HG02943 (cell line): ENCODE data around the gene ANGPTL8.

ENCODE experiments used
- ATAC-seq: cut with Tn5 transposase; IDR thresholded peaks from one replicate; pipeline ENCODE4 v1.9.1; 2021; ENCODE audit warnings: mild to moderate bottlenecking, low read depth, moderate library complexity; ENCODE audit not compliant: unreplicated experiment

ANGPTL8 gene

DNA sequence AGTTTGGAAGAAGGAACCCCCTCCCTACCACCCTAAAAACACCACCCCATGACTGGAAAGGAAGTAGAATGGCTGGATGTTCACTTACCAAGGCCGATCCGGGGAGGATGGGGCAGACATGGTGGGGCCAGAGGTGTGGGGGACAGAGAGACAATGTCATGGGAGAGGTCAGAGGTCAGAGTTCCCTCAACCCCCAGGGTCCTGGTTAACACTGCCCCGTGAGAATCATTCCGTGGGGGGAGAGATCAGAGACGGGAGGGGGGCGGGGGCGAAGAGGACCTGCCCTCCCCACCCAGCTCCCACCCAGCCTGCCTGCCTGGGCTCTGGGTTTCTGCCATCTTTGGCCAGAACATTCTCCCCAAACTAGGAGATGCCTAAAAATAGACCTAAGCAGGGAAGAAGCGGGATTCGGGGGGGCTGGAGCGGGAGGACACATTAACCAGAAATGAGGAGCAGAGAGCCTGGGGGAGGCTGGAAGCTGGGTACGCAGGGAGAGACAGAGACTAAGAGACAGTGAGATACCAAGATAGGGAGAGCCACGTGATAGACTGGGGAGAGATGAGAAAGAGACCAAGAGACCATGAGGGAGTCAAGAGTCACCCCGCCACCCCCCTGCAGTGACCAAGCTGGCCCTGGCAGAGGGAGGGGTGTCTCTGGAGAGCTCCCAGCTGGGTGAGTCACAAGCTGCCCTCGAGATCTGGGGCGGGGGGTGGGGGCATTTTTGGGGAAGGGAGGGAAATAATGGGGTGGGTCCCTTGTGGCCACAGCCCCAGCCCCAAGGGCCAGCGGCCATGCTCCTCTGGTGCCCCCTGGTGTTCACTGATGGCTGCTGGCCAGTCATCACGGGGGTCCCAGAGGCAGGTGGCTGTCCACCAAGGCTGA lies 36.0 kb upstream of the ANGPTL8 start:
- ATAC-seq, result no peak

DNA sequence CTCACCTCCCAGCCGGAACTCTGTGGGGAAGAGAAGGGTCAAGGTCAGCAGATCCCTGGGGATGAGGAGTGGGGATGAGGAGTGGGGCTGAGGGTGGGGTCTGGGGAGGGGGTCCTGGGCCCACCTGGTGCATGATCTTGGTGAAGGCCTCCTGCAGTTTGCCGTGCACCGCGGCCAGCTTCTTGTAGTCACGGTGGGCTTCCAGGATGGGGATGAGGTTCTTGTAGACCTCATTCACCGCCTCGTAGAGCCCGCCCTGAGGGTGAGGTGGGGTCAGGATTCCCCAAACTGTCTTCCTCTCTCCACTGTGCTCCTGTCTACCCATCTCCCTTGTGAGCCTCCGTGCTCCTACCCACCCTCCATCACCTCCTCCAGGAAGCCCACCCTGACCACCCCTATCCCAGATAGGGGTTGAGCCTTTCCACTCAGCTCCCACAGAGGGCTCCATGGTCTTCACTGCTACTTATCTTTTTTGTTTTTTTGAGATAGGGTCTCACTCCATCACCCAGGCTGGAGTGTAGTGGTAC lies 35.3 kb upstream of the ANGPTL8 start:
- no peak for ATAC-seq

- no peak for ATAC-seq
Measured at GRCh38 chr19:11204943-11205349, 34.5 kb upstream of the ANGPTL8 start.

- no peak for ATAC-seq
Measured at GRCh38 chr19:11205939-11206570, 33.4 kb upstream of the ANGPTL8 start.

GRCh38 chr19:11208561-11209471 lies 30.6 kb upstream of the ANGPTL8 start:
- ATAC-seq, result no peak

DNA sequence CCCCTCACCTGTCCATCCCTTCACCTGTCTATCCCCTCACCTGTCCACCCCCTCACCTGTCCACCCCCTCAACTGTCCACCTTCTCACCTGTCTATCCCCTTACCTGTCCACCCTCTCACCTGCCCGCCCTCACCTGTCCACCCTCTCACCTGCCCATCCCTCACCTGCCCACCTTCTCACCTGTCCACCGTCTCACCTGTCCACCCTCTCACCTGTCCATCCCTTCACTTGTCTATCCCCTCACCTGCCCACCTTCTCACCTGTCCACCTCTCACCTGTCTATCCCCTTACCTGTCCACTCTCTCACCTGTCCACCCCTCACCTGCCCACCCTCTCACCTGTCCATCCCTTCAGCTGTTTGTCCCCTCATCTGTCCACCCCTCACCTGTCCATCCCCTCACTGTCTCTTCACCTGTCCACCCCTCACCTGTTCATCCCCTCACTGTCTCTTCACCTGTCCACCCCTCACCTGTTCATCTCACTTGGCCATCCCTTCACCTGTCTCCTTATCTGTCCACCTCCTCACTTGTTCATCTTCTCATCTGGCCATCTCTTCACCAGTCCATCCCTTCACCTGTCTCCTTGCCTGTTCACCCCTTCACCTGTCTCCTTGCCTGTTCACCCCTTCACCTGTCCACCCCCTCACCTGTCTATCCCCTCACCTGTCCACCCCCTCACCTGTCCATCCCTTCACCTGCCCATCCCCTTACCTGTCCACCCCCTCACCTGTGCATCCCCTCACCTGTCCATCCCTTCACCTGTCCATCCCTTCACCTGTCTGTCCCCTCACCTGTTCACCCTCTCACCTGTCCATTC lies 29.4 kb upstream of the ANGPTL8 start:
- no peak for ATAC-seq

GRCh38 chr19:11210656-11210928 lies 28.8 kb upstream of the ANGPTL8 start:
- no peak for ATAC-seq

DNA sequence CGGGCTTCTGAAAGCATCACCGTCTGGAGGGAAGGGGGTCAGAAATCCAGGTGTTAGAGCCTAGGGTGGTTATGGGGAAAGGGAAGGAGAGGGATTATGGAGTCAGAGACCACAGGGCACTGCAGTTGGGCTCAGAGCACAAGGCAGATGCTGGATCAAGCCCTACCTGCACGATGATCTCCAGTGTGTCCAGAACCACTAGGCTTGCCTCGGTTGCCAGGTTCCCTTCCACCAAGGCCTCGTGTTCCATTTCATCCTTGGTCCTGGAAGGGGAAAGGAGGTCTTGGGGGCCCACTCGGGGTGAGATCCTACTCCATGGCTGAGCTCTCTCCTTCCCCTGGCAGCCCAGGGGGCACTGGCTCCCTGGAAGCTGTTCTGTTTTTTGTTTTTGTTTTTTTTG lies 25.0 kb upstream of the ANGPTL8 start:
- ATAC-seq, result no peak

- no peak for ATAC-seq
Measured at GRCh38 chr19:11221082-11221598, 18.3 kb upstream of the ANGPTL8 start.

DNA sequence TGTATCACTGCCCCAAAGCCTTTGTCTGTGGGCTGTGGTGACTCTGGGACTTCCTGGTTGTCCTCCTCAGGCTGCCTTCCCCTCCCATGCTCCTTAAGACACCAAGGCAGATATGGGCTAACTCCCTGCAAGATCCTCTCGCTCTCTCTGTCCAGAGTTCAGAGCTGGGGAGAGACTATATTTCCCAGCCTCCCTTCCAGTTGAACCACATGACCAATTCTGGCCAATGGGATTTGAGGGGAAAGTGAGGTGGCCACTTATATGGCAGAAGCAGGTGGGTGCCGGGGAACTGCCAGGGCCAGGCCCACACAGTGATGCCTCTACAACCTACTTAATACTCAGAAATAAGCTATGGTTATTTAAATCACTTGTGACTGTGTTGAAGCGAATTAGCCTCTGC lies 16.2 kb upstream of the ANGPTL8 start:
- no peak for ATAC-seq

DNA sequence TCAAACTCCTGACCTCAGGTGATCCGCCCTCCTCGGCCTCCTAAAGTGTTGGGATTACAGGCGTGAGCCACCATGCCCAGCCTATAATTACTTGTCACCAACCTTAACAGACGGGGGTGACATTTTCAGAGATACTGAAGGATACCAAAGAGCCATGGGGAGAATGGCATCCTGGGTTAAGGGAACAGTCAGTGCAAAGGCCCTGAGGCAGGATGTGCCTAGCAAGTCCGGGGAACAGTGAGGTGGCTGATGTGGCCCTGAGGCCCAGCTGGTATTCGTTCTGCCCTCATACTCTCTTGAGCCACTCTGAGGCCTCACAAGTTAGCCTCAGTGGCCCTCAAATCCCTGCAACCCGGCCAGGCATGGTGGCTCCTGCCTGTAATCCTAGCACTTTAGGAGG lies 15.0 kb upstream of the ANGPTL8 start:
- ATAC-seq, result no peak

DNA sequence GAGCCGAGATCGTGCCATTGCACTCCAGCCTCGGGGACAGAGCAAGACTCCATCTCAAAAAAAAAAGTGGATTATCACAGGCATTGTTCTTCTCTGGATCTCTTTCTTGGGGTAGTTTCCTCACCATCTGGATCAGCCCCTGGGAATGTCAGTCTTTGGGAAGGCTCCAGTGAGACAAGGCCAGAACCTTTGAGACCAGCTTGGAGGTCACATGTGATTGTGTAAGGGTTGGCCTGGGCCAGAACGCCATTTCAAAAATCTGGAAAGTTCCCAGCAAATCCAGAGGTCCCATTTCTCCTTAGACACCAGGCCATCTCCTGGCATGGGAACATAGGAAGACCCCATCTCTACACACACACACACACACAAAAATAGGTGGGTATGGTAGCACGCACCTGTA lies 14.2 kb upstream of the ANGPTL8 start:
- ATAC-seq, result no peak

- ATAC-seq, result no peak
Measured at GRCh38 chr19:11225815-11226214, 13.6 kb upstream of the ANGPTL8 start.

DNA sequence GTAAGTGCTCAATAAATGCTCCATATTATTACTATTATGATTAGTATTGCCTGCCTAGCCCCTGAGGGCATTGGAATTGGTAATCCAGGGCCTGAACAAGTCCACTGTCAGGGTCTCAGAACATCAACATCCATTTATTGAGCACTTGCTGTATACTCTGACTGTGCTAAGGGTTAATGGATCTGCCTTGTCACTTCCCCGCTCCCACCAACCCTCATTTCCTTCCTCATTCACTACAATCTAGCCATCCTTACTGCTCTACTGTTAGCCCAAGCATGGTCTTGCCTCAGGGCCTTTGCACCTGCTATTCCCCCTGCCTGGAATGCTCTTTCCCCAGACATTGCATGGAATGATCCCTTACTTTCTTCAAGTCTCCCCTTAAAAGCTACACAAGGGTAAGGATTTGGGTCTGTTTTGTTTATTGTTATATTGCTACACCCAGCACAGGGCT lies 12.7 kb upstream of the ANGPTL8 start:
- ATAC-seq, result no peak

DNA sequence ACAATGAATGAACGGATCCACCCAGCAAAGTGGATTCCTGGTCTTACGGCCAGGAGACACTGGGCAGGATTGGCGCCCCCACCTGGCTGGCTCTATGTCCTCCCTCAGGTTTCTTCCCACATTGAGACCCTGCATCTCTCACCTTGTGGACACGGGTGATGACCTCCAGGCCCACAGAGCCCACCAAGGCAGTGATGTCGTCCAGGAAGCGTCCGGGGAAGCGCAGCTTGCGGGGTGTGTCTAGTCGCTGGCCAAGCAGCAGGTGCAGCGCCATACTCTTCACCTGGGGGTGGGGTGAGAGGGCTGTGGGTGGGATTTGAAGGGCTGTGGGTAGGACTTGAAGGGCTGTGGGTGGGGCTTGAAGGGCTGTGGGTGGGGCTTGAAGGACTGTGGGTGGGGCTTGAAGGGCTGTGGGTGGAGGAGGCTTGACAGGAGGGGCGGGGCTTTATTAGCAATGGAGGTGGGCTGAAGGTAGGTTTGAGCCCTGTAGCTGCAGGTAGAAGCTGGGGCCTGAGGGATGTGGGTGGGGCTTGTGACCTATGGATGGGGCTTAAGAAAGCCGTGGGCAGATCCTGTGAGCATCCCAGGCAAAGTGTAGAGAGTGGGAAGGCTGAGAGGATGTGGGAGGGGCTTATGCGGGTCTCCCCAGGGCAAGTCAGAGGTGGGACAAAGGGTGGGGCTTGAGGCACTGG lies 12.1 kb upstream of the ANGPTL8 start:
- no peak for ATAC-seq

GRCh38 chr19:11230621-11231386 lies 8.6 kb upstream of the ANGPTL8 start:
- no peak for ATAC-seq

- no peak for ATAC-seq
Measured at GRCh38 chr19:11232555-11232954, 6.9 kb upstream of the ANGPTL8 start.

GRCh38 chr19:11233073-11233472 lies 6.3 kb upstream of the ANGPTL8 start:
- no peak for ATAC-seq
